Esophagus squamous epithelium (tissue), 5 donors: ENCODE measurements around the gene FOXP1. TPM values are rescaled to one million over a fixed set of nuclear protein-coding genes. Genes with fewer than 3 reads are reported as not detected.

Experiments
- DNase-seq: peaks from one replicate; lab custom pipeline; 2025; lab: John Stamatoyannopoulos, UW
- H3K27ac ChIP-seq, 4 donors: fragments of 200-600 bp; sonication (generic); one replicate each; pipeline ENCODE4 v1.5.1; 2016 to 2019; ENCODE audit warnings: mild to moderate bottlenecking in 1 of 4
- H3K27me3 ChIP-seq, 4 donors: fragments of 200-600 bp; sonication (generic); 1 replicate in 3 of 4; 2 replicates in 1 of 4; pipeline versions ENCODE4 v1.5.1 to v1.6.0; 2017 to 2021; ENCODE audit warnings: antibody characterized with exemption in 1 of 4
- H3K36me3 ChIP-seq, 3 donors: fragments of 200-600 bp; sonication (generic); one replicate each; pipeline ENCODE4 v1.5.1; 2016 to 2019
- H3K4me1 ChIP-seq, 3 donors: fragments of 200-600 bp; sonication (generic); one replicate each; pipeline ENCODE4 v1.5.1; 2017 to 2019
- H3K4me3 ChIP-seq, 4 donors: fragments of 200-600 bp; sonication (generic); 1 replicate in 3 of 4; 2 replicates in 1 of 4; pipeline ENCODE4 v1.5.1; 2016 to 2019; ENCODE audit warnings: mild to moderate bottlenecking in 2 of 4, moderate library complexity in 1 of 4
- H3K9me3 ChIP-seq, 3 donors: fragments of 200-600 bp; sonication (generic); one replicate each; pipeline ENCODE4 v1.5.1; 2016 to 2019
- CTCF ChIP-seq, 6 experiments: fragments of 450-650 bp in 4 of 6; fragments of 200-600 bp in 2 of 6; sonication (generic) in 2 of 6; IDR thresholded peaks; one replicate each; pipeline ENCODE4 v1.5.1; 2016 to 2019; ENCODE audit warnings: antibody characterized with exemption in 6 of 6, mild to moderate bottlenecking in 4 of 6, moderate library complexity in 4 of 6
- POLR2A ChIP-seq, 4 donors: fragments of 450-650 bp; IDR thresholded peaks; one replicate each; pipeline ENCODE4 v1.6.1; 2017; ENCODE audit warnings: antibody characterized with exemption in 4 of 4, mild to moderate bottlenecking in 4 of 4, moderate library complexity in 3 of 4
- WGBS, 2 donors: methylation state at CpG; one replicate each; pipeline ENCODE4 v1.1.5; 2018; 5-methylcytosine and 5-hydroxymethylcytosine counted together
- intact Hi-C: fragments of 100-400 bp; cut with DNase I; formaldehyde crosslinking; loops from one replicate; pipeline ENCODE4 v1.15.0; 2022
- total RNA-seq, 4 donors: library from RNA; depleted of rRNA; stranded (reverse); fragments of >200 nt; gene quantifications; one replicate each; pipeline ENCODE4 v1.1.0, GENCODE V29; 2016
- donor health status: DM: yes; HTN: yes; CAD: no.

FOXP1 gene
- total RNA-seq, 4 donors from 2014 or later: 49.1 to 124 (median 61.1) TPM

GRCh38 chr3:71063773-71064290 is 519.7 kb downstream of the FOXP1 start:
- intact Hi-C loops: loop anchor here (10.0 kb wide), 1 partner anchor 59 kb away; no protein-coding TSS in a partner anchor
- Histone ChIP-seq H3K27ac (peak overlapping the region; percentile 94 to 99 (median 97)), H3K36me3 (no peaks in the 10 kb centered on the region), H3K9me3 (no peaks in the 10 kb centered on the region), H3K4me3 (peak overlapping the region; percentile 56 to 83 (median 75)), H3K4me1 (peaks cover 35 to 86% (median 48%) of the 10 kb centered on the region in 3 donors), H3K27me3 (no peaks in the 10 kb centered on the region)
- TF ChIP-seq POLR2A (IDR thresholded peaks at IDR 0.05) (peak in 2 of 4 donors; percentile 18 to 22), CTCF (IDR thresholded peaks at IDR 0.05) (no peak)
- DNase-seq: no peak
- 0 to 1% methylated on average over 8 to 13 of the region's 13 CpGs for WGBS, 2 donors

GRCh38 chr3:71062952-71063772 is 520.4 kb downstream of the FOXP1 start:
- H3K4me1 ChIP-seq: peaks cover 34 to 86% (median 48%) of the 10 kb centered on the region in 3 donors
- no peak for TF ChIP-seq POLR2A (IDR thresholded peaks at IDR 0.05)
- TF ChIP-seq CTCF (IDR thresholded peaks at IDR 0.05): no peak
- H3K4me3 ChIP-seq: peak overlapping the region; percentile 56 to 83 (median 75)
- H3K36me3 ChIP-seq: no peaks in the 10 kb centered on the region
- no peak for DNase-seq
- 3 to 4% methylated on average over 6 of the region's 6 CpGs for whole genome bisulfite sequencing, 2 donors
- H3K27ac ChIP-seq: peak overlapping the region; percentile 94 to 99 (median 97)
- intact Hi-C loops: loop anchor here (10.0 kb wide), 1 partner anchor 58 kb away; no protein-coding TSS in a partner anchor
- no peaks in the 10 kb centered on the region for H3K27me3 ChIP-seq
- H3K9me3 ChIP-seq: no peaks in the 10 kb centered on the region

- intact Hi-C loops: loop anchor here (10.0 kb wide), 1 partner anchor 57 kb away; no protein-coding TSS in a partner anchor
- DNase-seq: no peak
These were observed 521.2 kb downstream of the FOXP1 start for GRCh38 chr3:71062037-71062932.

GRCh38 chr3:71061581-71061980 is 521.9 kb downstream of the FOXP1 start:
- TF ChIP-seq POLR2A (IDR thresholded peaks at IDR 0.05): no peak
- TF ChIP-seq CTCF (IDR thresholded peaks at IDR 0.05): no peak
- no peaks in the 10 kb centered on the region for H3K9me3 ChIP-seq
- peak overlapping the region in 3 of 4 donors; percentile 69 to 83 (median 81) for H3K4me3 ChIP-seq
- H3K36me3 ChIP-seq: no peaks in the 10 kb centered on the region
- WGBS, 2 donors: 15 to 24% methylated on average over 3 of the region's 3 CpGs
- H3K4me1 ChIP-seq: peaks cover 32 to 86% (median 43%) of the 10 kb centered on the region in 3 donors
- H3K27ac ChIP-seq: peak overlapping the region; percentile 94 to 99 (median 97)
- intact Hi-C loops: loop anchor here (10.0 kb wide), 1 partner anchor 57 kb away; no protein-coding TSS in a partner anchor
- H3K27me3 ChIP-seq: no peaks in the 10 kb centered on the region
- no peak for DNase-seq

More at GRCh38 chr3:71062037-71062932, 521.2 kb downstream of the FOXP1 start:
- Histone ChIP-seq H3K4me3 (peak overlapping the region; percentile 56 to 83 (median 75)), H3K9me3 (no peaks in the 10 kb centered on the region), H3K36me3 (no peaks in the 10 kb centered on the region), H3K27ac (peak overlapping the region; percentile 94 to 99 (median 97)), H3K27me3 (no peaks in the 10 kb centered on the region), H3K4me1 (peaks cover 37 to 86% (median 45%) of the 10 kb centered on the region in 3 donors)
- TF ChIP-seq POLR2A (IDR thresholded peaks at IDR 0.05) (no peak), CTCF (IDR thresholded peaks at IDR 0.05) (no peak)
- 10 to 15% methylated on average over 14 of the region's 14 CpGs for WGBS, 2 donors
